Neural progenitor cell (in vitro differentiated cells): ENCODE results near the gene SMARCB1.

Experiments
- CTCF ChIP-seq: fragments of 200-600 bp; sonication (generic); IDR thresholded peaks from 2 replicates; pipeline ENCODE4 v1.5.1; 2017; ENCODE audit warnings: antibody characterized with exemption, mild to moderate bottlenecking
- EZH2 ChIP-seq: fragments of 200-600 bp; sonication (generic); IDR thresholded peaks from 2 replicates; pipeline ENCODE4 v1.6.1; 2017; ENCODE audit warnings: antibody characterized with exemption, mild to moderate bottlenecking, moderate library complexity
- EZH2phosphoT487 ChIP-seq: fragments of 200-600 bp; sonication (generic); IDR thresholded peaks from 2 replicates; pipeline ENCODE4 v1.6.1; 2017; ENCODE audit warnings: antibody characterized with exemption

- TF ChIP-seq CTCF: no peak
- TF ChIP-seq EZH2: no peak
- TF ChIP-seq EZH2phosphoT487: no peak
Measured at GRCh38 chr22:23834793-23835483, 48.2 kb downstream of the SMARCB1 start.
